ENCODE data around the gene NGFR. TPM values are rescaled to one million over a fixed set of nuclear protein-coding genes. Genes with fewer than 3 reads are reported as not detected.
A peak's percentile ranks its signal among the peaks of the same experiment; 100 is the strongest.

Gene NGFR
- total RNA-seq, 1 experiment from 2014 or later, result 11.3 TPM

- Mint-ChIP-seq H3K27ac (no peak overlapping the region), H3K4me1 (no peaks in the 10 kb centered on the region), H3K36me3 (no peaks in the 10 kb centered on the region), H3K4me3 (no peak overlapping the region), H3K27me3 (ENCODE audit: low read depth) (no peaks in the 10 kb centered on the region; the same call in 1 of the 2 replicates), H3K9me3 (no peaks in the 10 kb centered on the region)
- TF ChIP-seq HMGA2 (CRISPR knock-in tag; IDR thresholded peaks at IDR 0.05) (no peak), FOXJ3 (CRISPR knock-in tag; IDR thresholded peaks at IDR 0.05; ENCODE audit: borderline replicate concordance) (no peak), SMAD3 (CRISPR knock-in tag; IDR thresholded peaks at IDR 0.05; ENCODE audit: borderline replicate concordance) (no peak), ZNF532 (CRISPR knock-in tag; IDR thresholded peaks at IDR 0.05; ENCODE audit: borderline replicate concordance) (no peak)
- CTCF ChIA-PET, result interaction anchor here (0.8 kb wide), 1 partner anchor 33 kb away, joined by 5 read pairs; no protein-coding TSS in a partner anchor
- DNase-seq (ENCODE audit: low spot score) (peak; percentile 1), ATAC-seq (no peak)
- POLR2A ChIA-PET, result interaction anchor here (0.6 kb wide), 1 partner anchor 291 kb away, joined by 7 read pairs; no protein-coding TSS in a partner anchor
Measured at GRCh38 chr17:49528966-49529365, 33.9 kb downstream of the NGFR start.

GRCh38 chr17:49530118-49530517, 35.0 kb downstream of the NGFR start:
- no peaks in the 10 kb centered on the region; the same call in 1 of the 2 replicates for H3K27me3 Mint-ChIP-seq (ENCODE audit: low read depth)
- POLR2A ChIA-PET, result no interaction called here
- no peak for DNase-seq (ENCODE audit: low spot score)

GRCh38 chr17:49543860-49544259, 48.8 kb downstream of the NGFR start:
- H3K27me3 Mint-ChIP-seq (ENCODE audit: low read depth), result peaks cover 5% of the 10 kb centered on the region; the same call in 1 of the 2 replicates
- peaks cover 17% of the 10 kb centered on the region for H3K9me3 Mint-ChIP-seq
- peaks cover 30% of the 10 kb centered on the region for H3K4me1 Mint-ChIP-seq
- no peaks in the 10 kb centered on the region for H3K36me3 Mint-ChIP-seq
- H3K27ac Mint-ChIP-seq, result no peak overlapping the region
- ATAC-seq (no peak), DNase-seq (ENCODE audit: low spot score) (no peak)
- no peak overlapping the region for H3K4me3 Mint-ChIP-seq
- ChIA-PET POLR2A (no interaction called here), CTCF (interaction anchor here (1.0 to 7.4 kb wide), 5 partner anchors 13 to 136 kb away, joined by 5 to 68 read pairs (median 18); no protein-coding TSS in a partner anchor)
- TF ChIP-seq SP1 (CRISPR knock-in tag; conservative IDR thresholded peaks at IDR 0.05) (no peak), ZNF219 (CRISPR knock-in tag; IDR thresholded peaks at IDR 0.05; ENCODE audit: borderline replicate concordance) (no peak), ZNF396 (CRISPR knock-in tag; IDR thresholded peaks at IDR 0.05; ENCODE audit: borderline replicate concordance) (no peak), TEAD4 (CRISPR knock-in tag; IDR thresholded peaks at IDR 0.05) (no peak), JAZF1 (CRISPR knock-in tag; IDR thresholded peaks at IDR 0.05) (no peak), NR2C2 (CRISPR knock-in tag; IDR thresholded peaks at IDR 0.05) (no peak), SMAD3 (CRISPR knock-in tag; IDR thresholded peaks at IDR 0.05; ENCODE audit: borderline replicate concordance) (no peak), ARID4B (CRISPR knock-in tag; IDR thresholded peaks at IDR 0.05; ENCODE audit: borderline replicate concordance) (no peak)

More at GRCh38 chr17:49530118-49530517, 35.0 kb downstream of the NGFR start:
- H3K36me3 Mint-ChIP-seq, result no peaks in the 10 kb centered on the region
- ATAC-seq, result no peak
- CTCF ChIA-PET, result interaction anchor here (0.6 to 0.7 kb wide), 2 partner anchors 23 to 141 kb away, joined by 3 to 4 read pairs; no protein-coding TSS in a partner anchor
- H3K9me3 Mint-ChIP-seq, result no peaks in the 10 kb centered on the region
- H3K4me1 Mint-ChIP-seq, result no peaks in the 10 kb centered on the region
- no peak overlapping the region for H3K4me3 Mint-ChIP-seq
- no peak overlapping the region for H3K27ac Mint-ChIP-seq
- TF ChIP-seq KAT7 (CRISPR knock-in tag; IDR thresholded peaks at IDR 0.05; ENCODE audit: borderline replicate concordance) (no peak), TEAD1 (CRISPR knock-in tag; IDR thresholded peaks at IDR 0.05) (no peak), EMX1 (CRISPR knock-in tag; IDR thresholded peaks at IDR 0.05) (no peak), ZNF416 (CRISPR knock-in tag; IDR thresholded peaks at IDR 0.05) (no peak), HMGXB4 (CRISPR knock-in tag; IDR thresholded peaks at IDR 0.05) (no peak), ZNF232 (CRISPR knock-in tag; IDR thresholded peaks at IDR 0.05) (no peak), ATF6 (CRISPR knock-in tag; IDR thresholded peaks at IDR 0.05) (no peak), NR1H2 (CRISPR knock-in tag; IDR thresholded peaks at IDR 0.05) (no peak)

All from WTC11 (cell line).